WTC11 (cell line): ENCODE measurements around the gene SLC37A1. TPM values are rescaled to one million over a fixed set of nuclear protein-coding genes. Genes with fewer than 3 reads are reported as not detected.

ENCODE experiments used
- ATAC-seq: fragments of 200-7000 bp; cut with Tn5 transposase; 2 replicates; pipeline ENCODE4 v1.10.0; 2021; ENCODE audit warnings: mild to moderate bottlenecking, moderate library complexity
- CTCF ChIA-PET: fragments of 300-600 bp; sonication (Branson Sonifier 250); formaldehyde crosslinking; loops from one replicate; lab custom pipeline; 2021; ENCODE audit warnings: antibody characterized with exemption; lab: Charles Lee
- POLR2A ChIA-PET: fragments of 350-600 bp; sonication (Branson Sonifier 250); formaldehyde crosslinking; loops from one replicate; lab custom pipeline; 2021; ENCODE audit warnings: antibody characterized with exemption; lab: Charles Lee
- DNase-seq: peaks from one replicate; pipeline ENCODE4 v3.0.0; 2021; ENCODE audit warnings: low spot score
- H3K27ac Mint-ChIP-seq: 2 replicates; pipeline ENCODE4 v1.8.0; 2021; ENCODE audit warnings: mixed read lengths
- H3K27me3 Mint-ChIP-seq: 2 replicates; pipeline ENCODE4 v1.8.0; 2021; ENCODE audit warnings: low read depth, mild to moderate bottlenecking, moderate library complexity, mixed read lengths
- H3K36me3 Mint-ChIP-seq: 2 replicates; pipeline ENCODE4 v1.8.0; 2021; ENCODE audit warnings: mixed read lengths
- H3K4me1 Mint-ChIP-seq: 2 replicates; pipeline ENCODE4 v1.8.0; 2022; ENCODE audit warnings: mixed read lengths
- H3K4me3 Mint-ChIP-seq: 2 replicates; pipeline ENCODE4 v1.8.0; 2021; ENCODE audit warnings: mild to moderate bottlenecking, moderate library complexity, mixed read lengths
- H3K9me3 Mint-ChIP-seq: 2 replicates; pipeline ENCODE4 v1.8.0; 2021; ENCODE audit warnings: mixed read lengths
- ATF6 ChIP-seq: sonication (generic); formaldehyde crosslinking; IDR thresholded peaks from 2 replicates; pipeline ENCODE4 v1.8.1; 2023; ENCODE audit warnings: mild to moderate bottlenecking, missing genetic modification reagents
- CREB1 ChIP-seq: sonication (generic); formaldehyde crosslinking; IDR thresholded peaks from 2 replicates; pipeline ENCODE4 v1.8.0; 2023; ENCODE audit warnings: mild to moderate bottlenecking, missing genetic modification reagents
- CREM ChIP-seq: sonication (generic); formaldehyde crosslinking; IDR thresholded peaks from 2 replicates; pipeline ENCODE4 v1.8.1; 2022; ENCODE audit warnings: mild to moderate bottlenecking, missing genetic modification reagents, moderate library complexity
- ELF4 ChIP-seq: sonication (generic); formaldehyde crosslinking; IDR thresholded peaks from 2 replicates; pipeline ENCODE4 v1.8.1; 2022; ENCODE audit warnings: low read depth, mild to moderate bottlenecking, moderate library complexity, missing genetic modification reagents
- EMX1 ChIP-seq: fragments of 250-450 bp; sonication (Bioruptor Pico); IDR thresholded peaks from 2 replicates; pipeline ENCODE4 v1.8.0; 2021; ENCODE audit warnings: mild to moderate bottlenecking
- ETV6 ChIP-seq: sonication (generic); formaldehyde crosslinking; IDR thresholded peaks from 2 replicates; pipeline ENCODE4 v1.8.1; 2022; ENCODE audit warnings: mild to moderate bottlenecking, missing genetic modification reagents
- GTF2I ChIP-seq: fragments of 250-450 bp; sonication (Bioruptor Pico); conservative IDR thresholded peaks from 2 replicates; pipeline ENCODE4 v1.4.0; 2021; ENCODE audit warnings: mild to moderate bottlenecking
- JAZF1 ChIP-seq: fragments of 250-450 bp; sonication (Bioruptor Pico); IDR thresholded peaks from 2 replicates; pipeline ENCODE4 v1.9.0; 2021; ENCODE audit warnings: moderate library complexity, mild to moderate bottlenecking, inconsistent platforms
- MAX ChIP-seq: sonication (generic); formaldehyde crosslinking; IDR thresholded peaks from 2 replicates; pipeline ENCODE4 v1.8.0; 2022; ENCODE audit warnings: mild to moderate bottlenecking, missing genetic modification reagents
- NFATC4 ChIP-seq: fragments of 250-450 bp; sonication (Bioruptor Pico); IDR thresholded peaks from 2 replicates; pipeline ENCODE4 v1.9.0; 2021; ENCODE audit warnings: mild to moderate bottlenecking
- NFYB ChIP-seq: sonication (generic); formaldehyde crosslinking; conservative IDR thresholded peaks from 2 replicates; pipeline ENCODE4 v1.8.0; 2022; ENCODE audit warnings: low read depth, missing genetic modification reagents
- PREB ChIP-seq: sonication (generic); formaldehyde crosslinking; IDR thresholded peaks from 2 replicates; pipeline ENCODE4 v1.8.1; 2022; ENCODE audit warnings: mild to moderate bottlenecking, missing genetic modification reagents, moderate library complexity, borderline replicate concordance
- USF1 ChIP-seq: sonication (generic); formaldehyde crosslinking; IDR thresholded peaks from 2 replicates; pipeline ENCODE4 v1.8.0; 2022; ENCODE audit warnings: mild to moderate bottlenecking, missing genetic modification reagents
- ZBTB21 ChIP-seq: sonication (generic); formaldehyde crosslinking; IDR thresholded peaks from 2 replicates; pipeline ENCODE4 v1.8.1; 2023; ENCODE audit warnings: mild to moderate bottlenecking, missing genetic modification reagents, borderline replicate concordance
- ZNF317 ChIP-seq: sonication (generic); formaldehyde crosslinking; IDR thresholded peaks from 2 replicates; pipeline ENCODE4 v1.8.1; 2023; ENCODE audit warnings: low read depth, mild to moderate bottlenecking, moderate library complexity, missing genetic modification reagents, borderline replicate concordance
- ZNF423 ChIP-seq: fragments of 250-450 bp; sonication (Bioruptor Pico); IDR thresholded peaks from 2 replicates; pipeline ENCODE4 v2.1.2; 2022; ENCODE audit warnings: mild to moderate bottlenecking, moderate library complexity
- total RNA-seq: library from RNA; stranded (reverse); gene quantifications from 3 replicates; pipeline ENCODE4 v1.2.3, GENCODE V29; 2021
- TF ChIP-seq, protein P1 (sequence below): sonication (generic); formaldehyde crosslinking; conservative IDR thresholded peaks from 2 replicates; pipeline ENCODE4 v1.8.1; 2022; ENCODE audit warnings: mild to moderate bottlenecking, missing genetic modification reagents
- TF ChIP-seq, protein P2 (sequence below): sonication (generic); formaldehyde crosslinking; IDR thresholded peaks from 2 replicates; pipeline ENCODE4 v1.8.1; 2023; ENCODE audit warnings: mild to moderate bottlenecking, missing genetic modification reagents

SLC37A1 gene
- total RNA-seq, 1 experiment from 2014 or later, result 22.7 TPM

DNA sequence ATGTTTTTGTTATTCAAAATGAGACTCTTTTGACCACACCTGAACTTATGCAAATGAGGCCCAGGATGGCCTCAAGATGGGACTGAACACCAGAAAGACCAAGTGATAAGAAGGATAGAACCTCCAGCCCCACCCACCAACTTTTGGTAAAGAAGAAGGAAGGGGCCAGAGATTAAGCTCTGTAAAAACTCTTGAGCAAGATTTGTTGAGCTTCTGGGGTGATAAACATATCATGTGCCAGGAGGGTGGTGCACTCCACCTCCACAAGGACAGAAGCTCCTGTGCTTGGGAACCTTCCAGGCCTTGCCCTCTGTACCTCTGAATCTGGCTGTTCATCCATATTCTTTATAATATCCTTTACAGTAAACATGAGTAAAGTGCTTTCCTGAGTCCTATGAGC is 22.9 kb upstream of the SLC37A1 start:
- no peaks in the 10 kb centered on the region for H3K36me3 Mint-ChIP-seq
- peaks cover 14% of the 10 kb centered on the region for H3K4me1 Mint-ChIP-seq
- no peak for ATAC-seq
- no peak overlapping the region for H3K27ac Mint-ChIP-seq
- no peak overlapping the region for H3K4me3 Mint-ChIP-seq
- CTCF ChIA-PET, result no interaction called here
- peaks cover 16% of the 10 kb centered on the region for H3K27me3 Mint-ChIP-seq
- TF ChIP-seq NFYB (no peak), USF1 (no peak)
- no peak for DNase-seq
- H3K9me3 Mint-ChIP-seq, result peaks cover 6% of the 10 kb centered on the region; the same call in 1 of the 2 replicates
- POLR2A ChIA-PET, result no interaction called here

DNA sequence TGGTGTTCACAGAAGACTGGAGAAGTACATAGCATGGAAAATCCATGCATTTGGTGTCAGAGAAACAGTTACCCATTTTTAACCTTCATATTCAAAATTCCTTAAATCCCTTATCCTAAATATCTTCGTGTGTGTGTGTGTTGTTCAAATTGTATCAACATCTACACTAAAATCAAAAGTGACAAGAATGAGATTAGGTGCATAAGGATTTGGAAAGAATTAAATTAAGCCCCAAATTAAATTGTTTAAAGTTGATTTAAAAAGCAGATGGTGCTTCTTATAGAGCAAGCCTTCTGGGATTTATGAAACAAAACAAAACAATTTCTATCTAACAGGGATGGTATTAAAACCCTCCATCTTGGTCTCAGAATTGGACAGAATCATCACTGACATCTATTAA is 22.3 kb upstream of the SLC37A1 start:
- Mint-ChIP-seq H3K27ac (no peak overlapping the region), H3K4me3 (no peak overlapping the region), H3K36me3 (no peaks in the 10 kb centered on the region), H3K27me3 (peaks cover 19% of the 10 kb centered on the region), H3K4me1 (peaks cover 18% of the 10 kb centered on the region), H3K9me3 (peaks cover 6% of the 10 kb centered on the region; the same call in 1 of the 2 replicates)
- DNase-seq (no peak), ATAC-seq (no peak)
- CTCF ChIA-PET, result no interaction called here
- POLR2A ChIA-PET, result no interaction called here
- TF ChIP-seq PREB (CRISPR knock-in tag) (no peak), CREB1 (CRISPR knock-in tag) (no peak), GTF2I (no peak), JAZF1 (no peak), ZNF317 (CRISPR knock-in tag) (no peak)
- TF ChIP-seq, protein P1, sequence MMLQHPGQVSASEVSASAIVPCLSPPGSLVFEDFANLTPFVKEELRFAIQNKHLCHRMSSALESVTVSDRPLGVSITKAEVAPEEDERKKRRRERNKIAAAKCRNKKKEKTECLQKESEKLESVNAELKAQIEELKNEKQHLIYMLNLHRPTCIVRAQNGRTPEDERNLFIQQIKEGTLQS, result no peak

DNA sequence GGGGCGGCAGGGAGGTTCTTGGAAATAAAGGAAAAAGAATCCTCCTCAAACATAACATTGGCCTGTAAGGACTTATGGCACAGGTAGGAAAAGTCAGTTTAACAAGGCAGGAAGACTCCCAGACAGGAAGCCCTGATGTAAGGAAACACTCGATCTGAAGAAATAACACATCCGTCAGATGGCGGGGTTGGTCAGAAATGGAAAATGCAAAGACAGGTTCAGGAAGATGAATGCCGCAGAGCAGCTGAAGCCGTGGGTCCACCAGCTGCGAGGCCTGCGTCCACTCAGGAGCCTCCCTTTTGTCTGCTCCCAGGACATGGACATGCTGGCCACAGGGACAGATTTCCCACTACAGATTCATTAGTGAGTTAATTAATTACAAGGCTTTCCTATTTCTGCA is 21.5 kb upstream of the SLC37A1 start:
- CTCF ChIA-PET, result no interaction called here
- POLR2A ChIA-PET, result no interaction called here
- Mint-ChIP-seq H3K9me3 (peaks cover 6% of the 10 kb centered on the region; the same call in 1 of the 2 replicates), H3K27me3 (peaks cover 19% of the 10 kb centered on the region), H3K27ac (no peak overlapping the region), H3K4me3 (no peak overlapping the region), H3K4me1 (peaks cover 21% of the 10 kb centered on the region), H3K36me3 (no peaks in the 10 kb centered on the region)
- DNase-seq (no peak), ATAC-seq (no peak)
- no peak for TF ChIP-seq NFATC4 (CRISPR knock-in tag)
- no peak for TF ChIP-seq EMX1 (CRISPR knock-in tag)

DNA sequence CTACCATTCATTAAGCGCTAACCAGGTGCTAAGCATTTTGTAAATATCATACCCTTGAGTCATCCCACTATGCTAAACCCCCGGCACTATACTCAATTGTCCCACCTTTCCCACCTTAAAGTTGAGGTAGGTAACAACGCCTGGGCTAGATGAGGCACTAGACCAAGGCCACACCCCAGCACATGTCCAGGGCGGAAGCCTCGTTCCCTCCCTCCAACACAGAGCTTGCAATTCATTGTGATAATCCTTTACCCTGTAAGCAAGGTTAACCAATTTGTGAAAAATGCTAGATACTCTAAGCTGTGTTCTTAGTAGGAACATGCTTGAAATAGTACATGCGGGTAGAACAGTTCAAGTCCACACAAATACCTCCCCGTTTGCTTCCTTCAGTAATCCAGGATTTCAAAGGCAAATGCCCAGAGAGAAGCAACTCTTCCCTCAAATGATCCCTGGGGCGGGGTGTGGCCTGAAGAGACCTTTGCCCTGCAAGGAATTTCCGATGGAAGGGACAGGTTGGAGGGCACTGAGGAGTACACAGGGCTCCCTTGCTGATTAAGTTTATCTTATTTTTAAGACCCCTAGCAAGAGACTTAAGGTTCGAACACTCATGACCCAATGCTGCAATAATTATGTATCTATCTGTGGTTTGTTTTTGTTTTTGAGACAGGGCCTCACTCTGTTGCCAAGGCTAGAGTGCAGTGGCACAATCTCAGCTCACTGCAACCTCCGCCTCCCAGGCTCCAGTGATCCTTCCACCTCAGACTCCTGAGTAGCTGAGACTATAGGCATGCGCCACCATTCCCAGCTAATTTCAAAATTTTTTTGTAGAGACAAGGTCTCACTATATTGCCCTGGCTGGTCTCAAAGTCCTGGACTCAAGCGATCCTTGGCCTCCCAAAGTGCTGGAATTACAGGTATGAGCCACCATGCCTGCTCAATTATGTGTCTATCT is 20.3 kb upstream of the SLC37A1 start:
- H3K27ac Mint-ChIP-seq, result no peak overlapping the region
- DNase-seq, result no peak
- CTCF ChIA-PET, result interaction anchor here (1.3 kb wide), 1 partner anchor 26 kb away, joined by 6 read pairs; no protein-coding TSS in a partner anchor
- no peak for ATAC-seq
- peaks cover 23% of the 10 kb centered on the region for H3K4me1 Mint-ChIP-seq
- POLR2A ChIA-PET, result no interaction called here
- peaks cover 6% of the 10 kb centered on the region; the same call in 1 of the 2 replicates for H3K9me3 Mint-ChIP-seq
- H3K36me3 Mint-ChIP-seq, result no peaks in the 10 kb centered on the region
- no peak overlapping the region for H3K4me3 Mint-ChIP-seq
- peaks cover 26% of the 10 kb centered on the region for H3K27me3 Mint-ChIP-seq
- TF ChIP-seq ZNF317 (CRISPR knock-in tag), result no peak
- TF ChIP-seq, protein P1, result no peak
- TF ChIP-seq ETV6 (CRISPR knock-in tag), result no peak
- TF ChIP-seq ZBTB21 (CRISPR knock-in tag), result no peak
- TF ChIP-seq MAX, result no peak
- TF ChIP-seq ATF6 (CRISPR knock-in tag), result no peak
- TF ChIP-seq, protein P2, sequence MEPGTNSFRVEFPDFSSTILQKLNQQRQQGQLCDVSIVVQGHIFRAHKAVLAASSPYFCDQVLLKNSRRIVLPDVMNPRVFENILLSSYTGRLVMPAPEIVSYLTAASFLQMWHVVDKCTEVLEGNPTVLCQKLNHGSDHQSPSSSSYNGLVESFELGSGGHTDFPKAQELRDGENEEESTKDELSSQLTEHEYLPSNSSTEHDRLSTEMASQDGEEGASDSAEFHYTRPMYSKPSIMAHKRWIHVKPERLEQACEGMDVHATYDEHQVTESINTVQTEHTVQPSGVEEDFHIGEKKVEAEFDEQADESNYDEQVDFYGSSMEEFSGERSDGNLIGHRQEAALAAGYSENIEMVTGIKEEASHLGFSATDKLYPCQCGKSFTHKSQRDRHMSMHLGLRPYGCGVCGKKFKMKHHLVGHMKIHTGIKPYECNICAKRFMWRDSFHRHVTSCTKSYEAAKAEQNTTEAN (CRISPR knock-in tag), result no peak
- TF ChIP-seq ELF4 (CRISPR knock-in tag), result no peak
- no peak for TF ChIP-seq ZNF423 (CRISPR knock-in tag)
- TF ChIP-seq CREM (CRISPR knock-in tag), result no peak
- no peak for TF ChIP-seq USF1
- no peak for TF ChIP-seq NFYB
